ENCODE results near the gene SLC6A18.
"Not testable (repeated sequence)": the region's sequence is repeated elsewhere in the genome, so short reads cannot be mapped to it uniquely, and the experiment has no call there.

SLC6A18 gene

DNA sequence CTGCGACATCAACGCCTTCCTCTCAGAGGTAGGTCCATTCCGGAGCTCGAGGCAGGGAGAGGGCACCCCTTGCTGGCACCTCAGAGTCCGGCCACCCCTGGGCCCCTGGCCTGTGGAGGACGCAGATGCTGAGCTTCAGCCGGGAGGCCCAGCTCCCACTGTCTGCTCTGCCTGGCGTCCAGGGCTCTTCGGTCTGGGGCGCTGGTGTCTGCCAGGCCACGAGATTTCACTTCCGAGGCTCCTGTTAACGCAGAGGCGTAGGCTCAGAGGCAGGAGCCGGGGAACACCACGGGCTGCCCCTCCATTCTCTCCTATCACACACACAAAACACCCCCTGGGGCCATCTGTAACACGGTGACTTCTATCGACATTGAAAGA, 8.3 kb upstream of the SLC6A18 start:
- no peak for DNase-seq

- no peak for DNase-seq
Observed at GRCh38 chr5:1217596-1218206, 7.5 kb upstream of the SLC6A18 start.

DNA sequence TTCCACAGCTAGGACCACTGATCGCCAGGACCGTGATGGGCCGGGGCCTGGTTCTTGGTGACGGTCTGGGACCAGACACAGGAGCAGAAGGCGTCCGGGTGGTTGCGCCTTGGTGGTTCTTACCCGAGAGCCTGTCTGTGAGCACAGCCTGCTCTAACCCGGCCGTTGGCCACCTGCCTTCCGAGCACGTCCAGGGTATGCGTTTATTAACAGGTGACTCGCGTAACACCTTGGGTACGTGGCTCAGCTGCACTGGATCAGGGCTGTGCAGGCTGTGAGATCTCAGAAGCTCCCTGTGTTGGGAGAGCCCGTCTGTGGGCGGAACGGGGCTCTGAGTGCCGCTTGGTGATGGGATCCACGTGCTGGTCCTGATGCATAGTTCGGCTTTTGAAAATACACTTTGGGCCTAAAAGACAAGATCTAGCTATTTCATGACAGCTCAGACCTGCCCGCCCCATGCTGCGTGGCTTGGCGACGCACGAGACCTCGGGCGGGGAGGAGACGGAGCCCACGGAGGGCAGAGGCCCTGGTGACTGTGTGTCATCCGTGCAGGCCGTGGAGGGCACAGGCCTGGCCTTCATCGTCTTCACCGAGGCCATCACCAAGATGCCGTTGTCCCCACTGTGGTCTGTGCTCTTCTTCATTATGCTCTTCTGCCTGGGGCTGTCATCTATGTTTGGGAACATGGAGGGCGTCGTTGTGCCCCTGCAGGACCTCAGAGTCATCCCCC, 6.7 kb upstream of the SLC6A18 start:
- DNase-seq: no peak

GRCh38 chr5:1219098-1219767, 5.9 kb upstream of the SLC6A18 start:
- no peak for DNase-seq

DNA sequence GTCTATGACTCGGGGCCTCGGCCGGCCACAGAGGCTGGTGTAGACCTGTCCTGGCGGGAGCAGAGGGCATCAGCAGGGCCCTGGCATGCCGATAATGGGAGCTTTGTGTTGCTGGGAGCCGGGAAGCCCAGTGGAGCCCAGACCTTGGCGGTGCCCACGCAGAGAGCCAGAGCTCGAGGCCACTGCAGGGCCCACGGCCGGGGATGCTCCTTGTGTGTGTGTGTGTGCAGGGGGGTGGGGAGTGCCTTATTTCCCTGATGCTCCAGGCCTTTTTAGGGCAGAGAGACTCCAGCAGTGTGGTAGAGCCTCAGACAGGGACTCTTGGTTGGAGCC, 5.4 kb upstream of the SLC6A18 start:
- no peak for DNase-seq

DNA sequence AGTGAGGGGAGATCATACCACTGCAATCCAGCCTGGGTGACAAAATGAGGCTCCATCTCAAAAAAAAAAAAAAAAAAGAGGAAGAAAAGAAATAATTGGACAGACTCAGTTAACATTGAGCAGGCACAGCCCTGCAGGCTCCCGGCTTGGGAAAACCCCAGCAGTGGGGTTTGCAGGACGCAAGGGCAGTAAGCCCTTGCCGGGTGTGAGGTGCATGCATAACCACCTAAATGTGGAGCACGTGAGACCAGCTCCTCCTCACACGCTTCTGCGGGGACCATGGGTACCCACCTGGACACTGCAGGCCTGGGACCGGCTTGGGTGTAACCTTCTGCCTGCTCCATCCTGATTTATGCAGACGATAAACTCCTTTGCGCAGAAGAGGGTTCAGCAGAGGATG, 4.8 kb upstream of the SLC6A18 start:
- no peak for DNase-seq

DNA sequence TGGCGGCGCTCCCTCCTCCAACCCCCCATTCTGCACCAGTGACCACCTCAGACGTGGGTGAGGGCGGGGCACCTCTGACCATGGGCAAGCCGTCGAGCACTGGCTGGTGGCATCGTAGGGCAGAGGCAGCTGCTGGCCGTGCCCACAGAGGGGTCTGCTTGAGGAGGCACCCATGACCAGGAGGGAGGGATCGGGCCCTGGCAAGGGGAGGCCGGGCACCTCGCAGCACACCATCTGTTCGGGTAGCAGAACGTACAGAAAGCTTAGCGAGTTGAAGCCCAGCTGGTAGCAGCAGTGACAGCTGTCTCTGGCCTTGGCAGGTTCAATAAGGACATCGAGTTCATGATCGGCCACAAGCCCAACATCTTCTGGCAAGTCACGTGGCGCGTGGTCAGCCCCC, 4.3 kb upstream of the SLC6A18 start:
- DNase-seq: no peak

DNA sequence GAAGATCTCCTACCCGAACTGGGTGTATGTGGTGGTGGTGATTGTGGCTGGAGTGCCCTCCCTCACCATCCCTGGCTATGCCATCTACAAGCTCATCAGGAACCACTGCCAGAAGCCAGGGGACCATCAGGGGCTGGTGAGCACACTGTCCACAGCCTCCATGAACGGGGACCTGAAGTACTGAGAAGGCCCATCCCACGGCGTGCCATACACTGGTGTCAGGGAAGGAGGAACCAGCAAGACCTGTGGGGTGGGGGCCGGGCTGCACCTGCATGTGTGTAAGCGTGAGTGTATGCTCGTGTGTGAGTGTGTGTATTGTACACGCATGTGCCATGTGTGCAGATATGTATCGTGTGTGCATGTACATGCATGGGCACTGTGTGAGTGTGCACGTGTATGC, 3.5 kb upstream of the SLC6A18 start:
- DNase-seq: no peak

GRCh38 chr5:1222147-1222546, 3.0 kb upstream of the SLC6A18 start:
- DNase-seq: no peak

DNA sequence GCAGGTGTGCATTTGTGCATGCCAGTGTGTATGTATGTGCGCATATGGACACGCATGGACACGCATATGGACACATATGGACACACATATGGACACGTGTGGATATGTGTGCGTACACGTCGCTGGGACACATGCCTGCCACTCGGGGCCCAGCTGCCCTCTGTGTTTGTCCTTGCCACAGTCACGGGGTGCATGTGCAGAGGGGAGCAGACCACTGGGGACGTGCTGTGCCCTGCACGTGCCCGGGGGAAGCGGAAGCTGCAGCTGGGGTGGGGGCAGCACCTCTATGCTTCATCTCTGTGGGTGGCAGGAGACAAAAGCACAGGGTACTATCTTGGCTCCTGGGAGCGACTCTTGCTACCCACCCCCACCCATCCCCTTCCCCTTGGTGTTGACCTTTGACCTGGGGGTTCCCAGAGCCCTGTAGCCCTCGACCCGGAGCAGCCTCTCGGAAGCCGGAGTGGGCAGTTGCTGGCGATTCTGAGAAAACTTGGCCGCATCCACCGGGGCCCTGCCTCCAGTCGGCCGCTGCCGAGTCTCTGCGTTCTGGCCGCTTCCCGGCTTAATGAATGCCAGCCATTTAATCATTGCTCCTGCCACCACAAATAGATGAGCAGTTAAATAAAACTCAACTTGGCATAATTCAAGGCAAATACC, 2.4 kb upstream of the SLC6A18 start:
- DNase-seq: no peak

DNA sequence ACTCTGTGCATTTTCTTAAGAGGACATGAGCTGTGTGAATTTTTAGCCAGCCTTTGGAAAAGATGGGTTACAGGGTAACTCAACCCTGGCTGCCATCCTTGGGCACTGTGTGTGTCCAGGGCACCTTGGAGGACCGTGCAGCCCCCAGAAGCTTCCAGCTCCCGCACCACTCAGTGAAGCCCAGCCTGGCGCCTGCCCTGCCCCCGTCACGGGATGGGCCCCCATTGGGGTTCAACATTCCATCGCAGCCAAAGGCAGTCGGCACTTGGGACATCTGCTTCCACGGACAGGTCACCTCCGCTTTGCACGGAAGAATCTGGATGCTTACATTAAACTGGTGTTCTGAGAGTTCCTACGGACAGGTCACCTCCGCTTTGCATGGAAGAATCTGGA, 1.9 kb upstream of the SLC6A18 start:
- no peak for DNase-seq

DNA sequence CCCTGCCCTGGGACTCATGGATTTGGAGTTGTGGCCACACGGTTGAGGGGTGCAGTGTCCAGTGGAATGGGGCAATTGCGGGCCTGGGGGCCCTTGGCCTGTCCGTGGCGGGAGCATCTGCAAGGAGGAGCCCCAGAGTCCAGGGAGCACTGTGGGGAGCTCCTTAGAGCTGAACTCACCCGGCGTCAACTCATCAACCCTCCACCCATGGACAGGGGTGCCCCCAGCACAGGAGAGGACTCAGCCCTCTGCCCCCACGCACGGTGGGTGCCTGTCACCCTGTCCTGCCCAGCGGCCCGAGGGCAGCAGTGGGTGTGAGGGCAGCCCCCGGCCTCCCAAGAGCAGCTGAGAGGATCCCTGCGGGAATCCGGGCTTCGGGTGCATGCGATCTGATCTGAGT, 550 bp upstream of the SLC6A18 start:
- no peak for DNase-seq

DNA sequence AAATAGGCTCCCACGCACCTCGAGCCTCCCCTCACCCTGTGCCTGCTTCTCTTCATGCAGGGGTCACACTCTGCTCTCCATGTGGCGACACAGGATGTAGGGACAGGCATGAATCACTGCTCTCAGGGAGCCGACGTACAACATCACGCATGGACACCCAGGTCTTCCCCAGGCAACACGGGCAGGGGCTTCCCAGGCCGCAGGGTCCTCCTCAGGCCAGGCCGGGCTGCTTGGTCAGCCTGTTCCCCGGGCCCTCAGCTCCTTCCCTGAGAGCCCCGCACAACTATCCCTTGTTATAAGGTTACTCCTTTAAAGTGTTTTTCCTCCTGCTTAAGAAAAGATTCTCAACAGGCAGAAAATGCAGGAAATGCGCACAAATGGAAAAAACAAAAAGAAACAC, 1.1 kb downstream of the SLC6A18 start:
- no peak for DNase-seq

DNA sequence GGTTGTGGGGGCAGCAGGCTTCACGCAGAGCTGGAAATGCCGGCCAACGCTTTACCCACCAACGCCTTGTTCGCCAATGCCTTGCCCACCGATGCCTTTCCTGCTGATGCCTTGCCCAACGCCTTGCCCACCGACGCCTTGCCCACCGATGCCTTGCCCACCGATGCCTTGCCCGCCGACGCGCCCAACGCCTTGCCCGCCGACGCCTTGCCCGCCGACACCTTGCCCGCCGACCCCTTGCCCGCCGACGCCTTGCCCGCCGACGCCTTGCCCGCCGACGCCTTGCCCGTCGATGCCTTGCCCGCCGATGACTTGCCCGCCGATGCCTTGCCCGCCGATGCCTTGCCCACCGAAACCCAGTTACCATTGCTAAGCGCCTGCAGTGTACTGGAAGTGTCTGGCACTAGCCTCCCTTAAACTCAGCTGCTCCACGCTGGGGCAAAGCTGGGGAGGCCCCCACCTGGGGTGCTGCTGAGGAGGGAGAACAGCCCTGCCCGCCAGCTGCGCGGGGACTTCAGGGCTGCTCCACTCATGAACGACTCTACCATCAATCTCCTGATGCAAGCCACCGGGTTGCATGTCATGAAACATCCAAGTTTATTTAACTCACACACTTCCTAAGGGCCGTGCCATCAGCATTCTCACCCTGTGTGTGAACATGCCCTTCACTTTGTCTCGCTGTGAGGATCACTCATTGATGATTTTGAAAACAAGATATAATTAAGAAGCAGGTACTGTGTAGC, 1.8 kb downstream of the SLC6A18 start:
- no peak for DNase-seq

DNA sequence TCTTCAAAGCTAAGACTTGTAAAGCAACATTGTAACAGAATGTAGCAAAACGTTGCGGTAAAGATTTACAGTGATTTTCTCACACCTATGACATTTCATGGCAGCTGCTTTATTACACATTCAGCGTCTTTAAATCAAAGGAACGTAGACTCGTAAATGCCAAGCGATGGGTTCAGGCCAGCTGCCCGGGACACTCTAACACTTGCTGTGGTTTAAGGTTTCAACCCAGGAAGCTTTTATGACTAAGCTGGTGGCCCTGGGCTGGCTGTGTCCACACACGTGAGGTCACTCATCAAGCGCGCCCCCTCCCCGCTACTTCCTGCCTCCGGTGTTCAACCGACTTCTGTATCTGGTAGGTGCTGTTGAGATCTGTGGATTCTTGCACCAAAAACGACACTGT, 2.5 kb downstream of the SLC6A18 start:
- DNase-seq: no peak

DNA sequence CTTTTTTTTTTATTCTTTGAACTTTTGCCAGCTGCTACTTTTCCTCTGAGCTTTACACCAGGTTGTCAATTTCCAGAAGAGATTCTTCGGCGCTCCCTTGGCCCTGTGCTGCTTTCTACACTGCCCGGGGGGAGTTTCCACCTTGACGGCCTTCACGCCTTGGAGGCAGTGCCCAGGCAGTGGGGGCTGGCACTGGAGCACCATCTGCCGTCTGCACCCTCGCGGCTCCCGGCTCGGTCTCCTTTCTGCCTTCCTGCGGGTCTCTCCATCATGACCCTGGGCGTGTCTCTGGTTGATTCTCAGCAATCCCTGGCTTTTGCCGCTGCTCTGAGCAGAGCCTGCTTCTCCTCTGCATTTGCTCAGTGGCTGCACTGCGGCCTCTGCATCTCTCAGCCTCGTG, 2.9 kb downstream of the SLC6A18 start:
- no peak for DNase-seq

DNA sequence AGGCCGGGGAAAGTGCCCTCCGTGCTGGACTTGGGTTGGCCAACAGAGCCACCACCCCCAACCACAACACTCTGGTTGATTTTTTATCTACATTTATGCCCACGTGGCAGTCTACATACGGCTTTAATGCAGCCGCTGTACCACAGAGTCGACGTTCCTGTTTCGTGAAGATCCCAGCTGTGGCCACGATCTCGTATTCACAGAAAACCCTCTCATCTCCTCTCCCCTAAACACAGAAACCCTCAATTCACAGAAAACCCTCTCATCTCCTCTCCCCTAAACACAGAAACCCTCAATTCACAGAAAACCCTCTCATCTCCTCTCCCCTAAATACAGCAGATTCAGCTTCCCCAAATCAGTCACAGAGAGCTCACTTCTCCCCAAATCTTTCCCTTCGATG, 3.8 kb downstream of the SLC6A18 start:
- DNase-seq: not testable (repeated sequence)

- DNase-seq: no peak
Observed at GRCh38 chr5:1229822-1230221, 4.6 kb downstream of the SLC6A18 start.

GRCh38 chr5:1230551-1230950, 5.4 kb downstream of the SLC6A18 start:
- DNase-seq: no peak

DNA sequence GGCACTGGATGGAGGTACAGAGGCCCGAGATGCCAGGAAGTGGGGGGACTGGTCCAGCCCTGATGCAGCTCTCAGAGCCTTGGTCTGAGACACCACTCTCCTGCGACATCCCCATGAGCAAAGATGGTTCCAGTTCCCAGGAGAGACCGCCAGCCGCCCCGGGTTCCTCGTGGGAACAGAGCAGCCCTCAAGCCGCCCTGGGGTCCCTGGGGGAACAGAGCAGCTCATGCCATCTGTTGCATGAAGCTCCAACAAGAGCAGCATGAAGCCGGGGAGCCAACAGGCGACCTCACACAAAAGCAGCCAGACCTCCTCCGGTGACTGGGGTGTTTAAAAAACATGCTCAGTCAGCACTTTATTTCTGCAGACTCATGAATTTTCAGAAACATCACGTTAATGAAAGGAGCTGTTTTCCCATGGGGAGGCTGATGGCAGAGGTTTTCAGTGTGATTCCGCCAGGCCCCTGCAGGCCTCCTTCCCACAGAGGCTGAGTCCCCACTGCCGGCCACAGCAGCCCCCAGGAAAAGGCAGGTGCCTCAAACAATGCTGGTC, 6.2 kb downstream of the SLC6A18 start:
- no peak for DNase-seq

DNA sequence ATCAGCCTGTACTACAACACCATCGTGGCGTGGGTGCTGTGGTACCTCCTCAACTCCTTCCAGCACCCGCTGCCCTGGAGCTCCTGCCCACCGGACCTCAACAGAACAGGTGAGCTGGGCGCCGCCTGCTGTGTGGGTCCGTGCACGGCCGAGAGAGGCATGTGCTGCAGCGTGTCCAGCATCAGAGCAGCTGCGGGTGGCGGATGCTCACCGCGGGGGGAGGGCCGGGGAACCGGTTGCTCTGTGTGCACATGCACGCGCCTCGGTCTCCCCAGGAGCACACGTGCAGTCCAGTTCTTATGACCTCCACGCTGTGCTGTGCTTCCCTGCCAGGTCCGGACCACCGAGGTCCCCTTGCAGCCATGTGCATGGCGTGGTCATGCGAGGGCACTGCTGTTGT, 7.6 kb downstream of the SLC6A18 start:
- DNase-seq: no peak

- DNase-seq: no peak
Observed at GRCh38 chr5:1235379-1235778, 10.2 kb downstream of the SLC6A18 start.

- DNase-seq: no peak
Observed at GRCh38 chr5:1235838-1236237, 10.7 kb downstream of the SLC6A18 start.

Data from stimulated activated CD8-positive, alpha-beta memory T cell treated with anti-CD3 and anti-CD28 coated beads, Interleukin-4, amount 100 ng/mL, for 48 hours (primary cell).